ENCODE measurements around the gene BTRC.

The BTRC gene

GRCh38 chr10:101484175-101484745 lies 130.3 kb downstream of the BTRC start:
- no peak for DNase-seq

GRCh38 chr10:101485207-101485606 lies 131.2 kb downstream of the BTRC start:
- no peak for DNase-seq

- peak; percentile 5 for DNase-seq
Measured at GRCh38 chr10:101485681-101486554, 132.0 kb downstream of the BTRC start.

- no peak for DNase-seq
Measured at GRCh38 chr10:101487399-101487798, 133.4 kb downstream of the BTRC start.

GRCh38 chr10:101489355-101489754 lies 135.4 kb downstream of the BTRC start:
- DNase-seq: peak; percentile 39

- no peak for DNase-seq
Measured at GRCh38 chr10:101490026-101490425, 136.1 kb downstream of the BTRC start.

GRCh38 chr10:101492205-101492604 lies 138.2 kb downstream of the BTRC start:
- no peak for DNase-seq

GRCh38 chr10:101492814-101493213 lies 138.8 kb downstream of the BTRC start:
- DNase-seq: no peak

GRCh38 chr10:101493249-101493648 lies 139.3 kb downstream of the BTRC start:
- DNase-seq: no peak

- no peak for DNase-seq
Measured at GRCh38 chr10:101493782-101494281, 139.9 kb downstream of the BTRC start.

- no peak for DNase-seq
Measured at GRCh38 chr10:101494650-101495049, 140.7 kb downstream of the BTRC start.

- DNase-seq: peak; percentile 4
Measured at GRCh38 chr10:101495324-101495925, 141.5 kb downstream of the BTRC start.

- DNase-seq: no peak
Measured at GRCh38 chr10:101504438-101504837, 150.5 kb downstream of the BTRC start.

- no peak for DNase-seq
Measured at GRCh38 chr10:101506829-101507661, 153.1 kb downstream of the BTRC start.

GRCh38 chr10:101507828-101508227 lies 153.9 kb downstream of the BTRC start:
- no peak for DNase-seq

- DNase-seq: no peak
Measured at GRCh38 chr10:101511938-101512337, 158.0 kb downstream of the BTRC start.

GRCh38 chr10:101512738-101513137 lies 158.8 kb downstream of the BTRC start:
- DNase-seq: peak; percentile 31

- DNase-seq: no peak
Measured at GRCh38 chr10:101513733-101514132, 159.8 kb downstream of the BTRC start.

- no peak for DNase-seq
Measured at GRCh38 chr10:101525848-101526247, 171.9 kb downstream of the BTRC start.

- peak; percentile 3 for DNase-seq
Measured at GRCh38 chr10:101529207-101529606, 175.2 kb downstream of the BTRC start.

- DNase-seq: no peak
Measured at GRCh38 chr10:101529725-101530553, 176.0 kb downstream of the BTRC start.

- DNase-seq: no peak
Measured at GRCh38 chr10:101535949-101536348, 182.0 kb downstream of the BTRC start.

Data from fibroblast of skin of abdomen (primary cell).